ENCODE results near the gene ZNF277.

Gene ZNF277

DNA sequence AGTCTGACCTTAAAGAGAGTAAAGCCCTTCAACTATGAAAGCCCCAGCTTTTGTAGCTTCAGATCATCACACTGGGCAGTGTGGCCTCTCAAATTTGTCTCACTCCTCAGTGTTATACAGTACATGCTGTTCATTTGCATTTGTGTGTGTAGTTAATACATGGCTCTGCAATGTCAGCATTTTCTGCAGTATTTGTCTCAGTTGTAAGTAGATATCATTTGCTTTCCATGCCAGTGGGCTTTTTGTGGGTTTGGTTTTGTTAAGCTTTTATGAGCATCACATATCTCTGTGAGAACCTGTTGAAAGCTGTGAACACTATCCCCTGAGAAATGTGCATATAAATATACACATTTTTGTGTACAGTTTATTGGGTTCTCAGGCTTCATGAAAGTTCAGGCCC, 57.0 kb downstream of the ZNF277 start:
- no peak overlapping the region for H3K27ac Mint-ChIP-seq
- peaks cover 4 to 7% of the 10 kb centered on the region in 2 donors for H3K36me3 Mint-ChIP-seq
- DNase-seq, result no peak
- no peaks in the 10 kb centered on the region for H3K9me3 Mint-ChIP-seq
- no peaks in the 10 kb centered on the region for H3K27me3 Mint-ChIP-seq
- no peak overlapping the region for H3K4me3 Mint-ChIP-seq
- peaks cover 13 to 42% of the 10 kb centered on the region in 2 donors for H3K4me1 Mint-ChIP-seq
- ATAC-seq (replicated peaks), result no peak

GRCh38 chr7:112266141-112266540, 59.6 kb downstream of the ZNF277 start:
- ATAC-seq (replicated peaks), result no peak
- peaks cover 3 to 7% of the 10 kb centered on the region in 2 donors for H3K36me3 Mint-ChIP-seq
- no peak overlapping the region for H3K4me3 Mint-ChIP-seq
- H3K27ac Mint-ChIP-seq, result no peak overlapping the region
- no peak for DNase-seq
- H3K9me3 Mint-ChIP-seq, result no peaks in the 10 kb centered on the region
- H3K4me1 Mint-ChIP-seq, result peaks cover 11 to 29% of the 10 kb centered on the region in 2 donors
- no peaks in the 10 kb centered on the region for H3K27me3 Mint-ChIP-seq

- DNase-seq, result no peak
- no peaks in the 10 kb centered on the region for H3K27me3 Mint-ChIP-seq
- no peak overlapping the region for H3K4me3 Mint-ChIP-seq
- no peaks in the 10 kb centered on the region for H3K9me3 Mint-ChIP-seq
- peaks cover 1 to 7% of the 10 kb centered on the region in 2 donors for H3K36me3 Mint-ChIP-seq
- H3K4me1 Mint-ChIP-seq, result peaks cover 11 to 23% of the 10 kb centered on the region in 2 donors
- no peak for ATAC-seq (replicated peaks)
- no peak overlapping the region for H3K27ac Mint-ChIP-seq
Measured at GRCh38 chr7:112266595-112267270, 60.2 kb downstream of the ZNF277 start.

GRCh38 chr7:112267944-112268691, 61.6 kb downstream of the ZNF277 start:
- Mint-ChIP-seq H3K27me3 (no peaks in the 10 kb centered on the region), H3K9me3 (no peaks in the 10 kb centered on the region), H3K4me3 (no peak overlapping the region), H3K27ac (no peak overlapping the region), H3K4me1 (peaks cover 13 to 23% of the 10 kb centered on the region in 2 donors), H3K36me3 (peaks cover 3 to 7% of the 10 kb centered on the region in 2 donors)
- DNase-seq (no peak), ATAC-seq (replicated peaks) (no peak)

GRCh38 chr7:112271162-112271561, 64.7 kb downstream of the ZNF277 start:
- Mint-ChIP-seq H3K27ac (no peak overlapping the region), H3K9me3 (no peaks in the 10 kb centered on the region), H3K4me3 (no peak overlapping the region), H3K27me3 (no peaks in the 10 kb centered on the region), H3K36me3 (peaks cover 3 to 8% of the 10 kb centered on the region in 2 donors), H3K4me1 (peaks cover 7 to 8% of the 10 kb centered on the region in 2 donors)
- no peak for ATAC-seq (replicated peaks)
- no peak for DNase-seq

- H3K36me3 Mint-ChIP-seq, result peaks cover 3 to 6% of the 10 kb centered on the region in 2 donors
- no peak overlapping the region for H3K27ac Mint-ChIP-seq
- DNase-seq (no peak), ATAC-seq (replicated peaks) (peak in 1 of 2 donors; percentile 34)
- H3K4me3 Mint-ChIP-seq, result no peak overlapping the region
- no peaks in the 10 kb centered on the region for H3K27me3 Mint-ChIP-seq
- peaks cover 9 to 12% of the 10 kb centered on the region in 2 donors for H3K4me1 Mint-ChIP-seq
- H3K9me3 Mint-ChIP-seq, result peaks cover 0 to 2% of the 10 kb centered on the region in 2 donors
Measured at GRCh38 chr7:112272921-112273561, 66.5 kb downstream of the ZNF277 start.

GRCh38 chr7:112279042-112279441, 72.5 kb downstream of the ZNF277 start:
- Mint-ChIP-seq H3K27me3 (no peaks in the 10 kb centered on the region), H3K4me1 (peaks cover 13 to 21% of the 10 kb centered on the region in 2 donors), H3K27ac (no peak overlapping the region), H3K9me3 (peaks cover 0 to 2% of the 10 kb centered on the region in 2 donors), H3K36me3 (no peaks in the 10 kb centered on the region), H3K4me3 (no peak overlapping the region)
- DNase-seq (no peak), ATAC-seq (replicated peaks) (no peak)

- Mint-ChIP-seq H3K27me3 (no peaks in the 10 kb centered on the region), H3K4me1 (peaks cover 13 to 21% of the 10 kb centered on the region in 2 donors), H3K9me3 (peaks cover 0 to 2% of the 10 kb centered on the region in 2 donors), H3K4me3 (no peak overlapping the region), H3K27ac (no peak overlapping the region), H3K36me3 (no peaks in the 10 kb centered on the region)
- ATAC-seq (replicated peaks) (no peak), DNase-seq (no peak)
Measured at GRCh38 chr7:112280267-112280666, 73.8 kb downstream of the ZNF277 start.

DNA sequence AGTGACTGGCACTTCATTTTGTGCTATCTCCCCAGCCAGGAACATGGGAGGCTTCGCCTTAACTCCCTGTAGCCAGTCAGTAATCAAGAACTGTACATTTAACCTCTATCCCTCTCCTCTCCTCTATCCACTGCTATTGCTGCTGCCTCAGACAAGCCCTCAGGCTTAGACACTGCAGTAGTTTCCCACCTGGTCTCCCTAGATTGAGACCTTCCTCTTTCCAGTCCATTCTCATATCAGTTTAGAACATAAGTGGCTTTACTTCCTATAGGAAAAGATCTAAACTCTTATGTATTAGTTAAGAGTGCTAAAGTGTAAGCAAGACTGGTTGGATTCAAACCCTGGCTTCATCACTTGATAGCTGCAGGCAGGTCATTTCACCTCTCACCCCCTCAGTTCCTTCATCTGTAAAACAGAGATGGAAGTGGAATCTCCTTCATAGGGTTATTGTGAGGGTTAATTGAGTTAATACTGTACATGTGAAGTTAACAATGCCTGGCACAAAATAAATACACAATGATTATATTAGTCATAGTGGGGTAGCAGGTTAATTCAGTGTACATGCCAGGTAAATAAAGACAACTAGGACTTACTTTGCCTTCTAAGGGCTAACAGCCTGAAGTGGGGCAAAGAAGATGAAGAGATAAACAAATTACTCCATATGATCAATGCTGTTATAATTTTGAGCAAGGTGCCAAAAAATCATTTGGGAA, 76.1 kb downstream of the ZNF277 start:
- H3K4me3 Mint-ChIP-seq, result no peak overlapping the region
- ATAC-seq (replicated peaks), result no peak
- DNase-seq, result no peak
- H3K36me3 Mint-ChIP-seq, result no peaks in the 10 kb centered on the region
- H3K4me1 Mint-ChIP-seq, result peaks cover 17 to 34% of the 10 kb centered on the region in 2 donors
- no peak overlapping the region for H3K27ac Mint-ChIP-seq
- peaks cover 0 to 2% of the 10 kb centered on the region in 2 donors for H3K9me3 Mint-ChIP-seq
- no peaks in the 10 kb centered on the region for H3K27me3 Mint-ChIP-seq

DNA sequence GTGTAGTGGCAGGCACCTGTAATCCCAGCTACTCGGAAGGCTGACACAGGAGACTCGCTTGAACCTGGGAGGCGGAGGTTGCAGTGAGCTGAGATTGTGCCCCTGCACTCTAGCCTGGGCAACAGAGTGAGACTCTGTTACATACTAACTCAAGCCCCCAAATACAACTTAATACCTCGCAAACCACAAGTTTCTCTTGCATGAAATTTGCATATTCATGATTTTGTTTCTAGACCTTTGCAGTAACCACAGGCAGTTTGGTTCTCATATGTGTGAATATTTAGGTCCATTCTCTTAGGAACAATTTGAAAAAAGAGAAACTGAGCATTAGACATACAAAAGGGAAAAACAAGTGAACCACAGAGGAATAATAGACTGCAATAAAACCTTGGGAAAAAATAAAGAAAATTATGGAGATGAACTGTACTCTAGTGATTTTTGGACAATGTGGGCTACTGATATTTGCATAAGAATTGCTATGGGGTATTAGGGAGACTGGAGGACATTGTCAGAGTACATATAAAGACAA, 77.0 kb downstream of the ZNF277 start:
- Mint-ChIP-seq H3K9me3 (no peaks in the 10 kb centered on the region), H3K27ac (no peak overlapping the region), H3K4me3 (no peak overlapping the region), H3K4me1 (peaks cover 15 to 29% of the 10 kb centered on the region in 2 donors), H3K36me3 (peaks cover 2 to 4% of the 10 kb centered on the region in 2 donors), H3K27me3 (no peaks in the 10 kb centered on the region)
- ATAC-seq (replicated peaks) (no peak), DNase-seq (no peak)

DNA sequence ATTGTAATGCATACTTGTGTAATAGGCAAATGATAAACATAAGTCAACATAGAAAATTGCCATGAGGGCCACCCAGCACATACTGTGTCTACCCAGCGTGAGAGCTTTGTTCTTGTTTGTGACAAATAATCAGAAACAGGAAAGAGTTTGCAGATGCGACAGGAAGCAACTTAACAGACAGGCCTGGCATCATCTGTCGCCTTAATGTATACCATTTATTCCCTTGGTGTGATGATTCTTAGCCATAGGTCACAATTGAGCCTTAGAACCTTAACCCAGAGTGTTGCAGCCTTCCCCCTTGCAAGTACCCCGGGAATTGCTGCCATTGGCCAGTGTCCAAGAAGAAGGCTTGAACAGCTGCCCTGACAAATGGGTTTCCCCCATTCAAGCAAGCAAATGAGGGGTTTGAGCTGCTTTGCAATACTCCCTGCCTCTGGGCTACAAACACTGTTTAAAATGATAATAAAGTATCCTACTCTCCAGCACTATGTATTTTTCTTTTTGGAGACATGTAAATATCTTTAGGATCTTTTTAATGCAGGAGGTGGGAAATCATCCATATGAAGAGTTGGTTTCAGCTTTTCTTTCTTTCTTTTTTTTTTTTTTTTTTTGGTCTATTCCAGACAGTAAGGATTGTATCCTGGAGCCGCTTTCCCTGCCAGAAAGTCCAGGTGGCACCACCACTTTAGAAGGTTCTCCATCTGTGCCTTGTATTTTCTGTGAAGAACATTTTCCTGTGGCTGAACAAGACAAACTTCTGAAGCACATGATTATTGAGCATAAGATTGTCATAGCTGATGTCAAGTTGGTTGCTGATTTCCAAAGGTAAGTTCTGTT, 80.0 kb downstream of the ZNF277 start:
- DNase-seq, result no peak
- Mint-ChIP-seq H3K36me3 (peaks cover 4 to 14% of the 10 kb centered on the region in 2 donors), H3K4me1 (peaks cover 11 to 29% of the 10 kb centered on the region in 2 donors), H3K27ac (no peak overlapping the region), H3K4me3 (no peak overlapping the region), H3K9me3 (no peaks in the 10 kb centered on the region), H3K27me3 (no peaks in the 10 kb centered on the region)
- ATAC-seq (replicated peaks), result peak; percentile 20 to 57

DNA sequence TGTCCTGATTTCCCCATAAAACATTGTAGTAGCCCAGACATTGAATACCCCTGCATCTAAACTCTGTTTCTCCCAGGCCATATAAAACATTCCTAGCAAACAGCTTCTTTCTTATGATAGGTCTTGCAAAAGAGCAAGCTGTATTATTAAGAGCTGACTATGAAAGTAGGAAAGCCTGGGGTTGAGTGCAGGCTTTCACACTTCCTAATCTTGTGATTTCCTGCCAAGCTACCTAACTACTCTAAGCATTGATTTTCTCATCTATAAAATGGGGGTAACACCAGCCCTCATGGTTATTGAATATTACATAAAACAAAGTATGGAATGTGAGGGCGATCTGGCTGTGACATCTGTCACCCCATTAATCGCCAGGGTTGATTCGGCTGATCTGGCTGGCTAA, 81.8 kb downstream of the ZNF277 start:
- Mint-ChIP-seq H3K9me3 (no peaks in the 10 kb centered on the region), H3K4me1 (peaks cover 8 to 18% of the 10 kb centered on the region in 2 donors), H3K36me3 (peaks cover 6 to 22% of the 10 kb centered on the region in 2 donors), H3K27ac (no peak overlapping the region), H3K4me3 (no peak overlapping the region), H3K27me3 (no peaks in the 10 kb centered on the region)
- ATAC-seq (replicated peaks) (no peak), DNase-seq (no peak)

DNA sequence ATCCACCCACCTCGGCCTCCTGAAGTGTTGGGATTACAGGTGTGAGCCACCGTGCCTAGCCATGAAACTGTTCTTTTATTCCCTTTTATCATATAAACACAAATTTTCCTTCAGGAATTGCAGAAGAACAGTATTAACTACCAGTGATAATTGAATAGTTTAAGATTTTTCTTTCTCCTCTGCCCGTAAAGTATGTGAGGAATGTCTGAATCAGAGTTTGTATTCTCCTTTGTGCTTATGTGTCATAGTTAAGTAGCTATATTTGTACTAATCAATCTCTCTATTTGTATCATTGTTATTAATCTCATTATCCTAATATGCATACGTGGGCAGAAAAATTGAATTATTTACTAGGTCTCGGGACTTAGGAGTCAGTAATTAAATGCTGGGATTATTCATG, 83.6 kb downstream of the ZNF277 start:
- H3K27ac Mint-ChIP-seq, result no peak overlapping the region
- ATAC-seq (replicated peaks), result no peak

More for the DNA sequence above, 83.6 kb downstream of the ZNF277 start:
- no peak for DNase-seq
- Mint-ChIP-seq H3K4me1 (peaks cover 7 to 13% of the 10 kb centered on the region in 2 donors), H3K36me3 (peaks cover 9 to 25% of the 10 kb centered on the region in 2 donors), H3K9me3 (no peaks in the 10 kb centered on the region), H3K4me3 (no peak overlapping the region), H3K27me3 (no peaks in the 10 kb centered on the region)
